ENCODE results near the gene RAB33B.

RAB33B gene

DNA sequence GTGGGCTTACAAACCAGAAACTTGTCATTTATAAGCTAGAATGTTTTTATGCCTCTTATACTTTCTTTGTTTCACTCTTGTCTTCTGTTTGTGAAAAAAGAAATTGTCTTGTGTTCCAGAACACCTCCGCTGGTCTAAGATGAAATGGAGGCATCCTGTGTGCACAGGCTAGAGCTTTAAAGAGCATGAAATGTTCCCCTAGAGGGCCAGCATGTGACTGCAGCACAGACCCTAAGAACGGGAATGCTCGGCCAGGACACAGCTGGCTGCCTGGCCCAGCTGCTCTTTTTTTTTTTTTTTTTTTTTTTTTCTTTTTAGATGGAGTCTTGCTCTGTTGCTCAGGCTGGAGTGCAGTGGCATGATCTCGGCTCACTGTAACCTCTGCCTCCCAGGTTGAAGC is 68.5 kb downstream of the RAB33B start:
- TF ChIP-seq EZH2phosphoT487 (IDR thresholded peaks at IDR 0.05; ENCODE audit: borderline replicate concordance, low read length) = no peak
- TF ChIP-seq CTCF (IDR thresholded peaks at IDR 0.05; ENCODE audit: low read depth, low read length, poor library complexity, severe bottlenecking) = no peak
- H3K79me2 ChIP-seq (ENCODE audit: control insufficient read depth, low read length) = no peaks in the 10 kb centered on the region
- no peaks in the 10 kb centered on the region for H3K27me3 ChIP-seq (ENCODE audit: control insufficient read depth, low read length)
- no peak overlapping the region for H3K4me3 ChIP-seq (ENCODE audit: low read length)
- H3F3A ChIP-seq (ENCODE audit: control insufficient read depth, insufficient read depth) = no peaks in the 10 kb centered on the region
- no peak overlapping the region for H3K4me2 ChIP-seq (ENCODE audit: low read length)
- H3K27ac ChIP-seq (ENCODE audit: low read depth, low read length) = no peak overlapping the region
- no peaks in the 10 kb centered on the region for H3K9me2 ChIP-seq (replicated peaks; ENCODE audit: control insufficient read depth, low read length)
- H4K20me1 ChIP-seq (ENCODE audit: control insufficient read depth, insufficient read depth, low read depth, low read length) = no peaks in the 10 kb centered on the region
- H3K4me1 ChIP-seq (ENCODE audit: control insufficient read depth, low read length) = no peaks in the 10 kb centered on the region
- H3K36me3 ChIP-seq (ENCODE audit: control insufficient read depth, low read length) = peaks cover 95% of the 10 kb centered on the region
- H3K9me3 ChIP-seq (ENCODE audit: control insufficient read depth, insufficient read depth, low read length) = no peaks in the 10 kb centered on the region

DNA sequence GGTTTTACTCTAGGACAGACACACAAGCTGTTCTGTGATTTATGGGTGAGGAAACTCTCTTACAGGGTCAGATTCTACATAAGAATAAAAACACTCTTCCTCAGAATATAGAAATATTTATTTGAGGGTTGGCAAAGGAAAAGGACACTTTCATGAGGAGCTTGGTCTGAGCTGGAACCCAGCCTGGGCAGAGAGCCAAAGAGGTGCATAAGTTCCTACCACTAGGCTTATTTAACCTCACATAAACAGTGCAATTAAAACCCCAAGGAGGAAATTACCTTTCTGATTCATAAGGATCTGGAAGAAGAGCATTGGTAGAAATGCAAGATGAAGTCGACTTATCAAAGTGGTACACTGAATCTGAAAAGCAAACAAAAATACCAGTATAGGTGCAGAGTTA is 69.2 kb downstream of the RAB33B start:
- H3K36me3 ChIP-seq (ENCODE audit: control insufficient read depth, low read length) = peaks cover 96% of the 10 kb centered on the region
- no peak for TF ChIP-seq CTCF (IDR thresholded peaks at IDR 0.05; ENCODE audit: low read depth, low read length, poor library complexity, severe bottlenecking)
- TF ChIP-seq EZH2phosphoT487 (IDR thresholded peaks at IDR 0.05; ENCODE audit: borderline replicate concordance, low read length) = no peak
- no peaks in the 10 kb centered on the region for H3K9me3 ChIP-seq (ENCODE audit: control insufficient read depth, insufficient read depth, low read length)
- no peaks in the 10 kb centered on the region for H3F3A ChIP-seq (ENCODE audit: control insufficient read depth, insufficient read depth)
- no peaks in the 10 kb centered on the region for H3K79me2 ChIP-seq (ENCODE audit: control insufficient read depth, low read length)
- no peak overlapping the region for H3K27ac ChIP-seq (ENCODE audit: low read depth, low read length)
- no peaks in the 10 kb centered on the region for H3K4me1 ChIP-seq (ENCODE audit: control insufficient read depth, low read length)
- H3K4me2 ChIP-seq (ENCODE audit: low read length) = no peak overlapping the region
- H3K27me3 ChIP-seq (ENCODE audit: control insufficient read depth, low read length) = no peaks in the 10 kb centered on the region
- no peaks in the 10 kb centered on the region for H4K20me1 ChIP-seq (ENCODE audit: control insufficient read depth, insufficient read depth, low read depth, low read length)
- H3K9me2 ChIP-seq (replicated peaks; ENCODE audit: control insufficient read depth, low read length) = no peaks in the 10 kb centered on the region
- H3K4me3 ChIP-seq (ENCODE audit: low read length) = no peak overlapping the region

GRCh38 chr4:139524062-139524631 is 70.2 kb downstream of the RAB33B start:
- Histone ChIP-seq H3F3A (ENCODE audit: control insufficient read depth, insufficient read depth) (no peaks in the 10 kb centered on the region), H3K9me2 (replicated peaks; ENCODE audit: control insufficient read depth, low read length) (no peaks in the 10 kb centered on the region), H3K27ac (ENCODE audit: low read depth, low read length) (no peak overlapping the region), H3K9me3 (ENCODE audit: control insufficient read depth, insufficient read depth, low read length) (no peaks in the 10 kb centered on the region), H3K36me3 (ENCODE audit: control insufficient read depth, low read length) (peaks cover 96% of the 10 kb centered on the region), H3K4me2 (ENCODE audit: low read length) (no peak overlapping the region), H3K4me1 (ENCODE audit: control insufficient read depth, low read length) (no peaks in the 10 kb centered on the region), H3K79me2 (ENCODE audit: control insufficient read depth, low read length) (no peaks in the 10 kb centered on the region), H3K27me3 (ENCODE audit: control insufficient read depth, low read length) (no peaks in the 10 kb centered on the region), H4K20me1 (ENCODE audit: control insufficient read depth, insufficient read depth, low read depth, low read length) (no peaks in the 10 kb centered on the region), H3K4me3 (ENCODE audit: low read length) (no peak overlapping the region)
- TF ChIP-seq CTCF (IDR thresholded peaks at IDR 0.05; ENCODE audit: low read depth, low read length, poor library complexity, severe bottlenecking) (no peak), EZH2phosphoT487 (IDR thresholded peaks at IDR 0.05; ENCODE audit: borderline replicate concordance, low read length) (no peak)

Data from DOHH2 (cell line).